Measurements from ENCODE around the gene EBLN1. TPM values are rescaled to one million over a fixed set of nuclear protein-coding genes. Genes with fewer than 3 reads are reported as not detected.

Gene EBLN1
- total and polyA plus RNA-seq, 2 of the 8 experiments (the other 6 are each of a cell fraction or from before 2014, with no cell fraction given) = not detected

GRCh38 chr10:22251751-22252223 lies 34.0 kb upstream of the EBLN1 start:
- Histone ChIP-seq H3K4me2 (ENCODE audit: insufficient read depth in 1 of 2, low read depth in 2 of 2, low read length in 2 of 2) (peak overlapping the region; percentile 67 to 86), H3K56ac (replicated peaks; ENCODE audit: insufficient read length, low read depth, low read length) (no peak overlapping the region), H2BK20ac (ENCODE audit: low read length) (no peak overlapping the region), H3K27ac (ENCODE audit: low read depth, low read length) (no peak overlapping the region), H4K8ac (ENCODE audit: extremely low read depth, insufficient read depth, low read length) (peak overlapping the region; percentile 26), H3K36me3 (ENCODE audit: control insufficient read depth in 2 of 4, insufficient read depth in 4 of 4, low read length in 3 of 4) (peaks cover 0 to 2% (median 0%) of the 10 kb centered on the region in 4 experiments; a peak in 1 of 8 replicates), H3K23me2 (ENCODE audit: low read depth, low read length) (peaks cover 5% of the 10 kb centered on the region), H2BK12ac (ENCODE audit: low read depth, low read length) (peak overlapping the region; percentile 88; the same call in 1 of the 2 replicates), H3K18ac (ENCODE audit: extremely low read depth, low read length) (peak overlapping the region; percentile 95), H2AFZ (ENCODE audit: low read length) (peak overlapping the region; percentile 45; the same call in 1 of the 2 replicates), H3K4me1 (replicated peaks in 1 of 4; ENCODE audit: control insufficient read depth in 3 of 4, insufficient read depth in 4 of 4, low read length in 3 of 4) (0 out of 7 replicates have a peak, but pooled peaks cover 0 to 3% (median 0%) of the 10 kb centered on the region in 4 experiments), H3K27me3 (replicated peaks in 1 of 4; ENCODE audit: control insufficient read depth in 3 of 4, extremely low read depth in 1 of 4, insufficient read depth in 3 of 4, low read length in 3 of 4) (peaks cover 20 to 59% (median 36%) of the 10 kb centered on the region in 4 experiments), H3K9ac (replicated peaks in 1 of 4; ENCODE audit: extremely low read depth in 1 of 4, low read depth in 3 of 4, low read length in 3 of 4) (peak overlapping the region; percentile 8 to 80 (median 68)), H4K5ac (ENCODE audit: insufficient read length, low read depth, low read length) (no peak overlapping the region), H2BK120ac (replicated peaks; ENCODE audit: low read depth, low read length) (no peak overlapping the region), H2BK15ac (ENCODE audit: low read length) (no peak overlapping the region), H2AK5ac (ENCODE audit: low read depth, low read length) (no peak overlapping the region), H3K9me3 (ENCODE audit: insufficient read depth in 2 of 2, low read depth in 1 of 2, low read length in 1 of 2) (no peaks in the 10 kb centered on the region), H3K14ac (ENCODE audit: insufficient read length) (no peak overlapping the region), H3K23ac (ENCODE audit: insufficient read length) (no peak overlapping the region), H3K79me1 (ENCODE audit: low read depth, low read length) (no peaks in the 10 kb centered on the region), H3K79me2 (ENCODE audit: control insufficient read depth in 1 of 2, insufficient read depth in 2 of 2, low read length in 2 of 2) (no peaks in the 10 kb centered on the region), H3K4ac (replicated peaks; ENCODE audit: insufficient read length, low read depth, low read length) (no peak overlapping the region), H4K20me1 (replicated peaks in 1 of 2; ENCODE audit: control insufficient read depth in 1 of 2, insufficient read depth in 2 of 2, low read length in 2 of 2) (no peaks in the 10 kb centered on the region), H2BK5ac (ENCODE audit: low read depth, low read length) (peak overlapping the region; percentile 62; the same call in 1 of the 2 replicates), H3K4me3 (ENCODE audit: extremely low read depth in 1 of 4, insufficient read depth in 2 of 4, low read depth in 3 of 4, low read length in 4 of 4) (peak overlapping the region; percentile 59 to 71 (median 66)), H4K91ac (replicated peaks; ENCODE audit: insufficient read length, low read length) (peak overlapping the region; percentile 1)
- ChIA-PET CTCF (ENCODE audit: partially characterized antibody) (no interaction called here), POLR2A (ENCODE audit: partially characterized antibody) (no interaction called here)
- DNase-seq (ENCODE audit: low read depth in 1 of 2, low spot score in 2 of 2) (peak in 1 of 2 experiments; percentile 70), FAIRE-seq (no peak)
- WGBS, 2 experiments (ENCODE audit: extremely low coverage in 1 of 2, insufficient coverage in 1 of 2, insufficient read length in 1 of 2, insufficient replicate concordance in 2 of 2, low coverage in 1 of 2, low lambda C conversion rate in 2 of 2, missing lambda C conversion rate in 1 of 2) = 1% methylated on average over 26 of the region's 28 CpGs; no CpG with 5 or more reads in 1 of the 2 experiments
- TF ChIP-seq SUZ12 (IDR thresholded peaks at IDR 0.05; ENCODE audit: low read length) = peak; percentile 48
- no peak for TF ChIP-seq USF2 (IDR thresholded peaks at IDR 0.05; ENCODE audit: low read length)
- TF ChIP-seq KDM5A (IDR thresholded peaks at IDR 0.05; ENCODE audit: low read length) = no peak
- no peak for TF ChIP-seq JUN (IDR thresholded peaks at IDR 0.05; ENCODE audit: low read depth, low read length)
- TF ChIP-seq SRF (IDR thresholded peaks at IDR 0.05; ENCODE audit: low read depth, low read length) = no peak
- TF ChIP-seq ATF3 (IDR thresholded peaks at IDR 0.05; ENCODE audit: insufficient read depth, low read depth, low read length) = no peak
- TF ChIP-seq CHD1 (IDR thresholded peaks at IDR 0.05; ENCODE audit: low read depth, low read length) = peak; percentile 27; the same call in 1 of the 2 replicates
- TF ChIP-seq HDAC2 (IDR thresholded peaks at IDR 0.05; ENCODE audit: borderline replicate concordance in 1 of 2, low read depth in 2 of 2, low read length in 2 of 2) = no peak
- TF ChIP-seq E2F6 (IDR thresholded peaks at IDR 0.05) = 0 out of 2 replicates have a peak, but pooled peaks have one; percentile 12

All from H1 (cell line).